ENCODE measurements around the gene LCN6. TPM values are rescaled to one million over a fixed set of nuclear protein-coding genes. Genes with fewer than 3 reads are reported as not detected.
"Not testable (repeated sequence)": the region's sequence is repeated elsewhere in the genome, so short reads cannot be mapped to it uniquely, and the experiment has no call there.

The LCN6 gene
- total and polyA plus RNA-seq, 2 of the 13 experiments (the other 11 are each of a cell fraction or from before 2014, with no cell fraction given), result not detected

- peak; percentile 11; the same call in 1 of the 2 replicates for TF ChIP-seq ZNF770 (CRISPR knock-in tag; IDR thresholded peaks at IDR 0.05)
- TF ChIP-seq CBX1 (IDR thresholded peaks at IDR 0.05; ENCODE audit: low read depth), result peak; percentile 56
- TF ChIP-seq, protein P1, sequence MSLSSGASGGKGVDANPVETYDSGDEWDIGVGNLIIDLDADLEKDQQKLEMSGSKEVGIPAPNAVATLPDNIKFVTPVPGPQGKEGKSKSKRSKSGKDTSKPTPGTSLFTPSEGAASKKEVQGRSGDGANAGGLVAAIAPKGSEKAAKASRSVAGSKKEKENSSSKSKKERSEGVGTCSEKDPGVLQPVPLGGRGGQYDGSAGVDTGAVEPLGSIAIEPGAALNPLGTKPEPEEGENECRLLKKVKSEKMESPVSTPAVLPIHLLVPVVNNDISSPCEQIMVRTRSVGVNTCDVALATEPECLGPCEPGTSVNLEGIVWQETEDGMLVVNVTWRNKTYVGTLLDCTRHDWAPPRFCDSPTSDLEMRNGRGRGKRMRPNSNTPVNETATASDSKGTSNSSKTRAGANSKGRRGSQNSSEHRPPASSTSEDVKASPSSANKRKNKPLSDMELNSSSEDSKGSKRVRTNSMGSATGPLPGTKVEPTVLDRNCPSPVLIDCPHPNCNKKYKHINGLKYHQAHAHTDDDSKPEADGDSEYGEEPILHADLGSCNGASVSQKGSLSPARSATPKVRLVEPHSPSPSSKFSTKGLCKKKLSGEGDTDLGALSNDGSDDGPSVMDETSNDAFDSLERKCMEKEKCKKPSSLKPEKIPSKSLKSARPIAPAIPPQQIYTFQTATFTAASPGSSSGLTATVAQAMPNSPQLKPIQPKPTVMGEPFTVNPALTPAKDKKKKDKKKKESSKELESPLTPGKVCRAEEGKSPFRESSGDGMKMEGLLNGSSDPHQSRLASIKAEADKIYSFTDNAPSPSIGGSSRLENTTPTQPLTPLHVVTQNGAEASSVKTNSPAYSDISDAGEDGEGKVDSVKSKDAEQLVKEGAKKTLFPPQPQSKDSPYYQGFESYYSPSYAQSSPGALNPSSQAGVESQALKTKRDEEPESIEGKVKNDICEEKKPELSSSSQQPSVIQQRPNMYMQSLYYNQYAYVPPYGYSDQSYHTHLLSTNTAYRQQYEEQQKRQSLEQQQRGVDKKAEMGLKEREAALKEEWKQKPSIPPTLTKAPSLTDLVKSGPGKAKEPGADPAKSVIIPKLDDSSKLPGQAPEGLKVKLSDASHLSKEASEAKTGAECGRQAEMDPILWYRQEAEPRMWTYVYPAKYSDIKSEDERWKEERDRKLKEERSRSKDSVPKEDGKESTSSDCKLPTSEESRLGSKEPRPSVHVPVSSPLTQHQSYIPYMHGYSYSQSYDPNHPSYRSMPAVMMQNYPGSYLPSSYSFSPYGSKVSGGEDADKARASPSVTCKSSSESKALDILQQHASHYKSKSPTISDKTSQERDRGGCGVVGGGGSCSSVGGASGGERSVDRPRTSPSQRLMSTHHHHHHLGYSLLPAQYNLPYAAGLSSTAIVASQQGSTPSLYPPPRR (CRISPR knock-in tag; IDR thresholded peaks at IDR 0.05; ENCODE audit: borderline replicate concordance), result peak; percentile 84
- TF ChIP-seq ZNF670 (CRISPR knock-in tag; IDR thresholded peaks at IDR 0.05; ENCODE audit: borderline replicate concordance), result peak; percentile 64; the same call in 1 of the 2 replicates
- 0 out of 2 replicates have a peak, but pooled peaks have one; percentile 10 for TF ChIP-seq HNF4G (IDR thresholded peaks at IDR 0.05; ENCODE audit: borderline replicate concordance, low read depth, low read length)
- not testable (repeated sequence) for TF ChIP-seq HNF4G (CRISPR knock-in tag; IDR thresholded peaks at IDR 0.05; ENCODE audit: borderline replicate concordance, low read depth); FOXA1 (IDR thresholded peaks at IDR 0.05)
- peak; percentile 78; the same call in 1 of the 2 replicates for TF ChIP-seq ZNF431 (CRISPR knock-in tag; IDR thresholded peaks at IDR 0.05; ENCODE audit: borderline replicate concordance, low read depth)
- peak; percentile 52; the same call in 1 of the 2 replicates for TF ChIP-seq ELF3 (CRISPR knock-in tag; IDR thresholded peaks at IDR 0.05)
- TF ChIP-seq RXRA (CRISPR knock-in tag; IDR thresholded peaks at IDR 0.05), result peak; percentile 64; the same call in 1 of the 2 replicates
- TF ChIP-seq RXRB (CRISPR knock-in tag; IDR thresholded peaks at IDR 0.05; ENCODE audit: borderline replicate concordance), result peak; percentile 85
- TF ChIP-seq TSC22D2 (CRISPR knock-in tag; IDR thresholded peaks at IDR 0.05; ENCODE audit: borderline replicate concordance), result 0 out of 2 replicates have a peak, but pooled peaks have one; percentile 15
- 0 out of 2 replicates have a peak, but pooled peaks have one; percentile 11 for TF ChIP-seq SATB2 (CRISPR knock-in tag; IDR thresholded peaks at IDR 0.05)
- TF ChIP-seq NCOA2 (CRISPR knock-in tag; IDR thresholded peaks at IDR 0.05), result peak; percentile 70
- peak; percentile 41; the same call in 1 of the 2 replicates for TF ChIP-seq KLF12 (CRISPR knock-in tag; IDR thresholded peaks at IDR 0.05; ENCODE audit: borderline replicate concordance)
- TF ChIP-seq RFXAP (CRISPR knock-in tag; IDR thresholded peaks at IDR 0.05; ENCODE audit: borderline replicate concordance), result 0 out of 2 replicates have a peak, but pooled peaks have one; percentile 79
- TF ChIP-seq FOXA1 (CRISPR knock-in tag; IDR thresholded peaks at IDR 0.05), result peak; percentile 41; the same call in 1 of the 2 replicates
- TF ChIP-seq, protein P2, sequence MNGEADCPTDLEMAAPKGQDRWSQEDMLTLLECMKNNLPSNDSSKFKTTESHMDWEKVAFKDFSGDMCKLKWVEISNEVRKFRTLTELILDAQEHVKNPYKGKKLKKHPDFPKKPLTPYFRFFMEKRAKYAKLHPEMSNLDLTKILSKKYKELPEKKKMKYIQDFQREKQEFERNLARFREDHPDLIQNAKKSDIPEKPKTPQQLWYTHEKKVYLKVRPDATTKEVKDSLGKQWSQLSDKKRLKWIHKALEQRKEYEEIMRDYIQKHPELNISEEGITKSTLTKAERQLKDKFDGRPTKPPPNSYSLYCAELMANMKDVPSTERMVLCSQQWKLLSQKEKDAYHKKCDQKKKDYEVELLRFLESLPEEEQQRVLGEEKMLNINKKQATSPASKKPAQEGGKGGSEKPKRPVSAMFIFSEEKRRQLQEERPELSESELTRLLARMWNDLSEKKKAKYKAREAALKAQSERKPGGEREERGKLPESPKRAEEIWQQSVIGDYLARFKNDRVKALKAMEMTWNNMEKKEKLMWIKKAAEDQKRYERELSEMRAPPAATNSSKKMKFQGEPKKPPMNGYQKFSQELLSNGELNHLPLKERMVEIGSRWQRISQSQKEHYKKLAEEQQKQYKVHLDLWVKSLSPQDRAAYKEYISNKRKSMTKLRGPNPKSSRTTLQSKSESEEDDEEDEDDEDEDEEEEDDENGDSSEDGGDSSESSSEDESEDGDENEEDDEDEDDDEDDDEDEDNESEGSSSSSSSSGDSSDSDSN (CRISPR knock-in tag; IDR thresholded peaks at IDR 0.05), result peak; percentile 56
- TF ChIP-seq NR2F6 (IDR thresholded peaks at IDR 0.05), result peak; percentile 48
- TF ChIP-seq NR2F6 (CRISPR knock-in tag; IDR thresholded peaks at IDR 0.05), result peak; percentile 44; the same call in 1 of the 2 replicates
Measured at GRCh38 chr9:136788644-136789522, 40.6 kb upstream of the LCN6 start (continued).
